Measurements from ENCODE around the gene PEF1. TPM values are rescaled to one million over a fixed set of nuclear protein-coding genes. Genes with fewer than 3 reads are reported as not detected.

The PEF1 gene
- polyA plus RNA-seq, 1 experiment = 71.8 TPM

- Histone ChIP-seq H3K27me3 (ENCODE audit: control insufficient read depth, insufficient read depth, low read length) (no peaks in the 10 kb centered on the region), H3K27ac (ENCODE audit: low read depth, low read length) (no peak overlapping the region), H3K9me3 (ENCODE audit: control insufficient read depth, insufficient read depth, low read length) (no peaks in the 10 kb centered on the region), H3K4me3 (ENCODE audit: low read depth, low read length) (no peak overlapping the region)
- ChIA-PET POLR2A (no interaction called here), CTCF (interaction anchor here (1.0 kb wide), 1 partner anchor 52 kb away, joined by 3 read pairs; no protein-coding TSS in a partner anchor)
- no peak for TF ChIP-seq CTCF (IDR thresholded peaks at IDR 0.05; ENCODE audit: low read depth, low read length)
- no peak for DNase-seq (ENCODE audit: low read depth, low spot score)
These were observed 6.4 kb upstream of the PEF1 start for GRCh38 chr1:31651089-31651420.

- no peak overlapping the region for H3K27ac ChIP-seq (ENCODE audit: low read depth, low read length)
- POLR2A ChIA-PET = no interaction called here
- no peak for TF ChIP-seq CTCF (IDR thresholded peaks at IDR 0.05; ENCODE audit: low read depth, low read length)
- DNase-seq (ENCODE audit: low read depth, low spot score) = no peak
- H3K4me3 ChIP-seq (ENCODE audit: low read depth, low read length) = no peak overlapping the region
- CTCF ChIA-PET = interaction anchor here (0.9 kb wide), 1 partner anchor 95 kb away, joined by 3 read pairs; no protein-coding TSS in a partner anchor
- H3K9me3 ChIP-seq (ENCODE audit: control insufficient read depth, insufficient read depth, low read length) = no peaks in the 10 kb centered on the region
- no peaks in the 10 kb centered on the region for H3K27me3 ChIP-seq (ENCODE audit: control insufficient read depth, insufficient read depth, low read length)
These were observed 5.7 kb upstream of the PEF1 start for GRCh38 chr1:31650161-31651088.

- no peak overlapping the region for H3K4me3 ChIP-seq (ENCODE audit: low read depth, low read length)
- H3K9me3 ChIP-seq (ENCODE audit: control insufficient read depth, insufficient read depth, low read length) = no peaks in the 10 kb centered on the region
- no peak for TF ChIP-seq CTCF (IDR thresholded peaks at IDR 0.05; ENCODE audit: low read depth, low read length)
- no peak overlapping the region for H3K27ac ChIP-seq (ENCODE audit: low read depth, low read length)
- POLR2A ChIA-PET = interaction anchor here (1.0 kb wide), 1 partner anchor 14 kb away, joined by 4 read pairs; no protein-coding TSS in a partner anchor
- no peak for DNase-seq (ENCODE audit: low read depth, low spot score)
- CTCF ChIA-PET = no interaction called here
- no peaks in the 10 kb centered on the region for H3K27me3 ChIP-seq (ENCODE audit: control insufficient read depth, insufficient read depth, low read length)
These were observed 4.1 kb upstream of the PEF1 start for GRCh38 chr1:31648641-31649357.

- Histone ChIP-seq H3K4me3 (ENCODE audit: low read depth, low read length) (no peak overlapping the region), H3K27ac (ENCODE audit: low read depth, low read length) (no peak overlapping the region), H3K9me3 (ENCODE audit: control insufficient read depth, insufficient read depth, low read length) (no peaks in the 10 kb centered on the region), H3K27me3 (ENCODE audit: control insufficient read depth, insufficient read depth, low read length) (no peaks in the 10 kb centered on the region)
- no peak for DNase-seq (ENCODE audit: low read depth, low spot score)
- ChIA-PET CTCF (no interaction called here), POLR2A (no interaction called here)
- TF ChIP-seq CTCF (IDR thresholded peaks at IDR 0.05; ENCODE audit: low read depth, low read length) = no peak
These were observed 3.5 kb upstream of the PEF1 start for GRCh38 chr1:31648190-31648589.

- ChIA-PET POLR2A (no interaction called here), CTCF (no interaction called here)
- DNase-seq (ENCODE audit: low read depth, low spot score) = no peak
- no peak overlapping the region for H3K4me3 ChIP-seq (ENCODE audit: low read depth, low read length)
- no peak for TF ChIP-seq CTCF (IDR thresholded peaks at IDR 0.05; ENCODE audit: low read depth, low read length)
- no peaks in the 10 kb centered on the region for H3K9me3 ChIP-seq (ENCODE audit: control insufficient read depth, insufficient read depth, low read length)
- H3K27me3 ChIP-seq (ENCODE audit: control insufficient read depth, insufficient read depth, low read length) = no peaks in the 10 kb centered on the region
- H3K27ac ChIP-seq (ENCODE audit: low read depth, low read length) = no peak overlapping the region
These were observed 2.4 kb upstream of the PEF1 start for GRCh38 chr1:31647106-31647505.

Measured in AG04450 (cell line).